Neuron (in vitro differentiated cells): ENCODE results near the gene WHAMM.
A peak's percentile ranks its signal among the peaks of the same experiment; 100 is the strongest.
"Not testable (repeated sequence)": the region's sequence is repeated elsewhere in the genome, so short reads cannot be mapped to it uniquely, and the experiment has no call there.

Experiments
- H2AFZ ChIP-seq: one replicate; pipeline ENCODE4 v1.6.1; 2013; ENCODE audit warnings: low read depth, mild to moderate bottlenecking, inconsistent platforms, low read length, moderate library complexity
- H3K27me3 ChIP-seq: one replicate; pipeline ENCODE4 v1.6.1; 2013; ENCODE audit warnings: low read length; ENCODE audit not compliant: insufficient read depth
- H3K36me3 ChIP-seq: one replicate; pipeline ENCODE4 v1.6.1; 2013; ENCODE audit warnings: low read length; ENCODE audit not compliant: insufficient read depth
- H3K4me1 ChIP-seq: one replicate; pipeline ENCODE4 v1.6.1; 2013; ENCODE audit warnings: low read length; ENCODE audit not compliant: insufficient read depth
- H3K4me3 ChIP-seq: 2 replicates; pipeline ENCODE4 v1.5.1; 2013; ENCODE audit warnings: mild to moderate bottlenecking, low read length, moderate library complexity
- H3K9me3 ChIP-seq: one replicate; pipeline ENCODE4 v1.6.1; 2013; ENCODE audit warnings: low read length

The WHAMM gene, protein sequence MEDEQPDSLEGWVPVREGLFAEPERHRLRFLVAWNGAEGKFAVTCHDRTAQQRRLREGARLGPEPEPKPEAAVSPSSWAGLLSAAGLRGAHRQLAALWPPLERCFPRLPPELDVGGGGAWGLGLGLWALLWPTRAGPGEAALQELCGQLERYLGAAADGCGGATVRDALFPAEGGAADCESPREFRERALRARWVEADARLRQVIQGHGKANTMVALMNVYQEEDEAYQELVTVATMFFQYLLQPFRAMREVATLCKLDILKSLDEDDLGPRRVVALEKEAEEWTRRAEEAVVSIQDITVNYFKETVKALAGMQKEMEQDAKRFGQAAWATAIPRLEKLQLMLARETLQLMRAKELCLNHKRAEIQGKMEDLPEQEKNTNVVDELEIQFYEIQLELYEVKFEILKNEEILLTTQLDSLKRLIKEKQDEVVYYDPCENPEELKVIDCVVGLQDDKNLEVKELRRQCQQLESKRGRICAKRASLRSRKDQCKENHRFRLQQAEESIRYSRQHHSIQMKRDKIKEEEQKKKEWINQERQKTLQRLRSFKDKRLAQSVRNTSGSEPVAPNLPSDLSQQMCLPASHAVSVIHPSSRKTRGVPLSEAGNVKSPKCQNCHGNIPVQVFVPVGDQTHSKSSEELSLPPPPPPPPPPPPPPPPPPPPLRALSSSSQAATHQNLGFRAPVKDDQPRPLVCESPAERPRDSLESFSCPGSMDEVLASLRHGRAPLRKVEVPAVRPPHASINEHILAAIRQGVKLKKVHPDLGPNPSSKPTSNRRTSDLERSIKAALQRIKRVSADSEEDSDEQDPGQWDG

DNA sequence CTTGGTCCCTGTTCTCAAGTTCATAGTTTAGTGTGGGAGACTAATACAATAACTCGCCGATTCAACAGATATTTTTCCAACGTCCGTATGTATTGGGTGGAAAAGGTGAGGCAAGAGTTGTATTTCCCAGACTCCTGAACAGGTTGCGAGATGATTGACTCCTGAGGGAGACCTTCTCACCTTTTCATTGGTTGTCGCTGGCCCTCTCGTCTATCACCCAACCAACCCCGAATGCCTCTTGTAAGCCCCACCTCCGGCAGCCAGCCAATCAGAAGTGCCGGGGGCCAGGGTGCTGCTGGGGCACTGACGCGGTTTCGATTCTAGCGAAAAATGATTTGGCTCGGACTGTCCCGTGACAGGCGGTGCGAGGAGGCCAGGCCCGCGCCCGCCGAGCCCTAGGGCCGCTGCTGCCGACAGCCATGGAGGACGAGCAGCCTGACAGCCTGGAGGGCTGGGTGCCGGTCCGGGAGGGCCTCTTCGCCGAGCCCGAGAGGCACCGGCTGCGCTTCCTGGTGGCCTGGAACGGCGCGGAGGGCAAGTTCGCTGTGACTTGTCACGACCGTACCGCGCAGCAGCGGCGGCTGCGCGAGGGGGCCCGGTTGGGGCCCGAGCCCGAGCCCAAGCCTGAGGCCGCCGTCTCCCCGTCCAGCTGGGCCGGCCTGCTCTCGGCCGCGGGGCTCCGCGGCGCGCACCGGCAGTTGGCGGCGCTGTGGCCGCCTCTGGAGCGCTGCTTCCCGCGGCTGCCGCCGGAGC is at the start of gene WHAMM:
Gene WHAMM (plus strand): TSS at position 321 of the 753 bp plus-strand sequence. CDS start 99 bp downstream, at position 420.
- no peaks in the 10 kb centered on the region for H3K9me3 ChIP-seq
- H2AFZ ChIP-seq: peak within 1 kb of the TSS; percentile 76
- peak within 1 kb of the TSS; percentile 59 for H3K4me3 ChIP-seq
- H3K27me3 ChIP-seq: no peaks in the 10 kb centered on the region
- peaks cover 12% of the 10 kb centered on the region for H3K4me1 ChIP-seq
- H3K36me3 ChIP-seq: peaks cover 10% of the 10 kb centered on the region

DNA sequence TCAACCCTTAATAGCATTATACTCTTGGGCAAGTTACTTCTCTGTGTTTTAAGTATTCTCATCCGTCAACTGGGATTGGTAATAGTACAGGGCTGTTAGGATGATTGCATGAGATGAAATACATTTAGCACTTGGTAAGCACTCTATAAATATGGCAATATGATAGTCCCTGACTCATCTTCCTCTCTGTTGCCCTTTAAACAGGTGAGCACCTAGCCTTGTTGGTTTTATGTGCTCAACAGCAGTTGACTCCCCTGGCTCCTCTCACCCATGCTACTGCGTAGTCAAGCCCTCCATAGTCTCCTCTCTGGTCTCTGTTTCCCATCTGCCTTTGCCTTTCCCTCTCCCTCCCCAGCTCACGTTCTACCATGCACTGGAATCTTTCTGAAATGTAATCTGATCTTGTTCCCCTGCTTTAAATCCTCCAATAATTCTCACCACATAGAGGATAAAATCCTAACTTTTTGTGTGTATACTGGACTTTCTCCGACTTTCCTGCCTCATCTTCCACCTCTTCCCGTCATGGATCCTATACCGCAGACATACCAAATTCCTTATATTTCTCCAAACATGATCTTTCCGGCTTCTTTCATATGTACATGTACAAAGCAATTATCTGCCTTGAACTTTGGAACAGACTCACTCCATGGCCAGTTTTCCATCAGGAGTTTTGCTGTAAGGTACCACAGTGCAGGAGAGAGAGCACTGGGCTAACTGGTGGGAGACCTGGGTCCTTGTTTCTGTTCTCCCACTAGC is 45.9 kb upstream of the WHAMM start:
- Histone ChIP-seq H3K27me3 (no peaks in the 10 kb centered on the region), H3K4me1 (no peaks in the 10 kb centered on the region), H3K9me3 (no peaks in the 10 kb centered on the region), H3K4me3 (no peak overlapping the region), H3K36me3 (peaks cover 25% of the 10 kb centered on the region), H2AFZ (no peak overlapping the region)

DNA sequence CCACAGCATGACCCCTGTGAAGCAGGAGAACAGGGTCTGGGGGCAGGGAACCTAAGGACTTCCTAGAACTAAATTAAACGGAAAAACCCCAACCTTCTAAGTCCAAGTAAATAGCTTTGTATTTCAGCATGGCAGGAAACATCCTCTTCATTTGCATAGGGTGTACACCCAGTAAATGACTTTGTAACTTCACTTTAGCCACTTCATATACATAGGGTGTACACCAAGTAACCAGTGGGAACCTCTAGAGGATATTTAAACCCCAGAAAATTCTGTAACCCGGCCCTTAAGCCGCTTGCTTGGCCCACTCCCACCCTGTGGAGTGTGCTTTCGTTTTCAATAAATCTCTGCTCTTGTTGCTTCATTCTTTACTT is 45.3 kb upstream of the WHAMM start:
- Histone ChIP-seq H3K4me3 (no peak overlapping the region), H3K4me1 (no peaks in the 10 kb centered on the region), H2AFZ (no peak overlapping the region), H3K9me3 (no peaks in the 10 kb centered on the region), H3K27me3 (no peaks in the 10 kb centered on the region), H3K36me3 (peaks cover 19% of the 10 kb centered on the region)

DNA sequence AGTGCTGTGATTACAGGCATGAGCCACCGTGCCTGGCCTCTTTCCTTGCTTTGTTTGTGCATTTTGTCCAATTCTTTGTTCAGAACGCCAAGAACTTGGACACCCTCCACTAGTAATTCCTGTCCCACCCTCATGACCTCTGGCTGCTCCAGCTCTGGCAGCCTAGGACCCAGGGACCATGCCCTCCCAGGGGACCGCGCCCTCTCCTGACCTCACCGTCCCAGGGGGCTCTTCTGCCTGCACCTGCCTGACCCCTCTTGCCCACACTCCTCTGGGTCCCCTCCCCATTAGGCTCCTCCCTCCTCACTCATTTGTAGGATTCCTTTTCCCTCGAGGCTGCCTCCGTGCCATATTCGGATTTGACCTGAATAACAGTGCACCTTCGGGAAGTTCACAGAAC is 44.7 kb upstream of the WHAMM start:
- Histone ChIP-seq H2AFZ (no peak overlapping the region), H3K4me3 (no peak overlapping the region), H3K36me3 (peaks cover 18% of the 10 kb centered on the region), H3K9me3 (no peaks in the 10 kb centered on the region), H3K27me3 (no peaks in the 10 kb centered on the region), H3K4me1 (no peaks in the 10 kb centered on the region)

DNA sequence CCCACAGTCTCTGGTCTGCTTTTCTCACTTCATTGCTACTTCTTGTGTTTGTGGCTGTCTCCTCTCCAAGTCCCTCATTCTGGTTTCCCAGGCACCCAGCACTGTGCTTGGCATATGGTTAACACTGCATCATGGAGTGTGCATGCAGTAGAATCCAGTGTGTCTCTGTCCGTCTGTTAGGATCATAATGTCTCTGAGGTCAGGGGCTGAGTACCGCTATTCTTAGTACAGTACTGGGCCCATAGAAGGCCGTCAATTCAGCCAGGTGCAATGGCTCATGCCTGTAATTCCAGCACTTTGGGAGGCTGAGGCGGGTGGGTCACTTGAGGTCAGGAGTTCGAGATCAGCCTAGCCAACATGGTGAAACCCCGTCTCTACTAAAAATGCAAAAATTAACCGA is 43.2 kb upstream of the WHAMM start:
- not testable (repeated sequence) for H3K4me1 ChIP-seq, H3K9me3 ChIP-seq, H3K4me3 ChIP-seq, H2AFZ ChIP-seq, H3K27me3 ChIP-seq
- peaks cover 10% of the 10 kb centered on the region for H3K36me3 ChIP-seq

DNA sequence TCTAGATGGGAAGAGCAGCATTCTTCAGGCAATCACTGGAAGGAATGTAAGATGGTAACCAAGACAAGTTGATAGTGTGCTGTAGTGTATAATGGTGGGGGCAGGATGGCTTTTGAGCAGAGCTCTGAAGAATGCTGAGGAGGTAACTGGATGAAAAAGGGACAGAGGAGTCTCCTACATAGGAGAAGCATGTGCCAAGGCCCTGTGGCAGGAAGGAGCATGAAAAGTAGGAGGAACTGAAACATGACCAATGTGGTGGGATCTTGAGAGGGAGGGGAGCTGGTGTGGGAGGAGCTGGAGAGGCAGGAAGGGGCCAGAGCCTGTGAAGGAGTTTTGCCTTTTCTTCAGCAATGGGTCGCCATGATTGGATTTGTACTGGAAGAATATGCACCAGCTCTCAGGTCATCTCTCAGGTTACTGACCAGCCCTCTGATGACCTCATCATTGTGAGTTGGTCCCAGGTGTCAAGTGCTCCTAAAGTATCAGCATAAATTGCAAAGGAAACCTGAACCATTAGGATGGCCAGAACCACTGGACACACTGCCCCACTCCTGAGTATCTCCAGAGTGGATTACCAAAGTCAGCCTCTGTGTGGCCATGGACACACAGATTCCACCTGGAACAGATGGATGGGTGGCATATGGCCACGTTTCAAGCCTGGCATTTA is 42.1 kb upstream of the WHAMM start:
- H3K27me3 ChIP-seq: no peaks in the 10 kb centered on the region

DNA sequence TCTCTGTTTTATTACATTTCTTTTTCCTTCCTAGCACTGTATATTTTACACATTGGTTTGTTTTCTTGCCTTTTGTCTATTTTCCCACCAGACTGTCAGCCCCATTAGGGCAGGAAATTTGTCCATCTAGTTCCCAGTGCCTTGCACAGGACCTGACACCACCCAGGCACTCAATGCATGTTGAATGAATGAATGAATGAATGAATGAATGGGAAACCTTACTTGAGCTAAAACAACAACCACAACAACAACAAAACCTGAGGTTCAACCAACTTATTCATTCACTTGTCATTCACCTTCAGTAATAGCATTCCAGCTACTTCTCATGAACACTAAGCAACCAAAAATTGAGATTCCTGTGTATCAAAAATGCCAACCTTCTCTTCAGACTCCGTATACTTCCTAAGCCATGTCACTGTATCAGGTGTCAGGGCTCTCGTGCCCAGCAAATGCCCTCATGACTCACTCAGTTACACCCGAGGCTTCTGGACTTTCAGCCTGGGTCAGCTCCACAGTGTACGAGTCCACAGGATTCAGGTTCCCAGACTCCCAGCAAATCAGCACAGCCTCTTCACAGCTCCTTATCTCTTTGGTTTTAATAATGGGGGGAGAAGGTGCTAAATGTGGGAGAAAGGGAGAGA is 40.9 kb upstream of the WHAMM start:
- no peak overlapping the region for H2AFZ ChIP-seq

More for the DNA sequence above, 42.1 kb upstream of the WHAMM start:
- Histone ChIP-seq H3K4me3 (no peak overlapping the region), H3K9me3 (no peaks in the 10 kb centered on the region), H2AFZ (no peak overlapping the region), H3K4me1 (no peaks in the 10 kb centered on the region), H3K36me3 (peaks cover 6% of the 10 kb centered on the region)

DNA sequence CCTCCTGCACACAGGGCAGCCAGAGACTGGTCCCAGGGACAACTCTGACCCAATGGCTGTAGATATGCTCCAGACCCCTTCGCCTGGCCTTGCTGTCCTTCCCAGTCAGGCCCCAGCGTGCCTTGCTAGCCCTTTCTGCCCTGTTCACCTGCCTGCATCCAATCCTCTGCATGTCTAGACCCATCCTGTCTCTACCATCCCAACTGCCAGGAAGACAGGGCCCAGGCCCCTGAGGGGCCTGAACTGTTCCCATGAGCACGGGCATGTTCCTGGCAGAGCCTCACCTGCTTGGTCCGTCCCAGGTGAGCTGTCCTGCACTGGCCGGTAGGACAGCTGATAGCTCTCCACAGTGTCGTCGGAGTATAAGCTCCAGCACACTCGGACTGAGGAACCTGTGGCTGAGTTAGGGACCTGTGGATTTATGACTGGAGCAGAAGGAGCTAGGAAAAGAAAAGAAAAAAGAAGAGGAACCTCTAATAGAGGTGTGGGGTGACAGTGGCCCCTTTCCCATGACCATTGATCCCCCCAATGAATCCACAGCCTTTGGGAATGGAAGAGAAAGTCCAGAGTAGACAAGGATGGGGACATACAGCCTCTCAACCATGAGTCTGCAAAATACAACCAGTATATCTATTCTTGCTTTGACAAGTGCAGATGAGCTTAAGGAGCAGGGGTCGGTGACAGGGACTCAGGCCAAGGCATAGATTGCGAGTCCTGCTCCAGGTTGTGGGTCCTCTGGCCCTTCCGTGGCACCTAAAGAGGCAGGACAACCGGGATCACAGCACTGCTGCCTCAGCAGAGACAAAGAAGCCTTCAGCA is 37.4 kb upstream of the WHAMM start:
- H3K9me3 ChIP-seq: no peaks in the 10 kb centered on the region
- no peak overlapping the region for H3K4me3 ChIP-seq
- no peaks in the 10 kb centered on the region for H3K36me3 ChIP-seq
- H2AFZ ChIP-seq: no peak overlapping the region
- H3K4me1 ChIP-seq: no peaks in the 10 kb centered on the region
- no peaks in the 10 kb centered on the region for H3K27me3 ChIP-seq

More for the DNA sequence above, 40.9 kb upstream of the WHAMM start:
- Histone ChIP-seq H3K9me3 (no peaks in the 10 kb centered on the region), H3K27me3 (no peaks in the 10 kb centered on the region), H3K4me3 (no peak overlapping the region), H3K4me1 (no peaks in the 10 kb centered on the region), H3K36me3 (peaks cover 6% of the 10 kb centered on the region)

DNA sequence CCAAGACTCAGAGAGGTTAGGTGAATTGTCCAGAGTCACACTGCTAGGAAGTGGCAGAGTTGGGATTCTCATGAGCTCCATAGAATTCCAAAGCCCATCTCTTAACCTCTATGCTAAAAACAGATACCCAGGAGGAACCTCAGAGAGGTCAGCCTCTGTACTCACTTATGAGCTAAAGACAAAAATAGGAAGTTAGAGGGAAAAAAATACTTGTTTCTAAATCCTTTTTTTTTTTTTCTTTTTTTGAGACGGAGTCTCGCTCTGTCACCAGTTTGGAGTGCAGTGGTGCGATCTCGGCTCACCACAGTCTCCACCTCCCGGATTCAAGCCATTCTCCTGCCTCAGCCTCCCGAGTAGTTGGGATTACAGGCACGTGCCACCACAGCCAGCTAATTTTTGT is 34.9 kb upstream of the WHAMM start:
- Histone ChIP-seq H3K4me3 (no peak overlapping the region), H3K9me3 (no peaks in the 10 kb centered on the region), H2AFZ (no peak overlapping the region), H3K27me3 (no peaks in the 10 kb centered on the region), H3K4me1 (no peaks in the 10 kb centered on the region), H3K36me3 (no peaks in the 10 kb centered on the region)

DNA sequence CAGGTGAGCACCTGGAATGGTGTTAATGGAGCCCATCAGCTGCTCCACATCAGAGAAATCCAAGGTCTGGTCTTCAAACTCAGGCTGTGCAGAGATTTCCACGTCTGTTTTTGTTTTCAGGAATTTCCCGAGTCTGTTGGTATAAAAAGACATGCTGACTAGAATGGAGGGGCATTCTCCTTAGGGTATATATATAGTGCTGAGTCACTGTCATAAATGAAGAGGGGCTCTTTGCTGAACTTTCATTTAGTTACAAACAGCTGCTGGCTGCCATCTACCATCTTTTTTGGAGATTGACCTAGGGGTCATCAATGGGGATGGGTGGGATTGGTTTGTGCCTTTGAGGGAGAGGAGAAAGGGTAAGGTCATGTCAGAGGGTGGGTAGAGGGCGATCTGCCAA is 30.7 kb upstream of the WHAMM start:
- no peaks in the 10 kb centered on the region for H3K4me1 ChIP-seq
- H3K27me3 ChIP-seq: no peaks in the 10 kb centered on the region
- H3K36me3 ChIP-seq: no peaks in the 10 kb centered on the region
- H3K9me3 ChIP-seq: no peaks in the 10 kb centered on the region
- no peak overlapping the region for H3K4me3 ChIP-seq
- H2AFZ ChIP-seq: no peak overlapping the region

DNA sequence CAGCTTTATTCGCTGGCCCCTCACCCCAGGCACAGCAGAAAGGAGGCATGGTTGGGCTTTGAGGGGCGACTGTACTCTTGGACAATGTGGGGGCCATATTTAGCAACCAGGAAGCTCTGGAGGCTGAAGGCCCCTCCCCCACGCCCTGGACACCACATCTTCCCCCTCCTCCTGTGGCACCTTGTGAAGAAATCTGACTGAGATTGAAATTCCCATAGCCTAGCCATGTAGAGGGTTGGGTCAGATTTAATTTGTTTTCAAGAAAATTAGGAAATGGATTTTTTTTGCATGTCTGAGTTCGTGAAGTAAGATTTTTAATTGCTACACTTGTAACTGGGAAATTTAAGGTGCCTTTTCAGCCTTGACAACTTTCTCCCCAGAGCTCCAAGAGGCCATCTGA is 28.1 kb upstream of the WHAMM start:
- Histone ChIP-seq H2AFZ (no peak overlapping the region), H3K9me3 (no peaks in the 10 kb centered on the region), H3K4me3 (no peak overlapping the region), H3K27me3 (no peaks in the 10 kb centered on the region), H3K4me1 (no peaks in the 10 kb centered on the region), H3K36me3 (no peaks in the 10 kb centered on the region)
